Measurements from ENCODE around the gene RNF157. TPM values are rescaled to one million over a fixed set of nuclear protein-coding genes. Genes with fewer than 3 reads are reported as not detected.

RNF157 gene
- total RNA-seq, 3 donors from 2014 or later, result 3.1 to 7.8 (median 4.3) TPM

GRCh38 chr17:76124582-76125390, 115.5 kb downstream of the RNF157 start:
- H3K9me3 ChIP-seq, result no peaks in the 10 kb centered on the region
- peaks cover 0 to 6% of the 10 kb centered on the region in 2 donors for H3K4me1 ChIP-seq
- TF ChIP-seq POLR2A (IDR thresholded peaks at IDR 0.05), result no peak
- TF ChIP-seq CTCF (IDR thresholded peaks at IDR 0.05), result no peak
- no peak for TF ChIP-seq POLR2AphosphoS5 (IDR thresholded peaks at IDR 0.05)
- no peak overlapping the region for H3K27ac ChIP-seq
- DNase-seq (ENCODE audit: low spot score in 2 of 2), result no peak
- no peaks in the 10 kb centered on the region for H3K27me3 ChIP-seq
- no peak overlapping the region for H3K4me3 ChIP-seq
- H3K36me3 ChIP-seq, result no peaks in the 10 kb centered on the region
- intact Hi-C loops (cut with DNase I; ENCODE audit: low total_unique reads), result no loop called here

GRCh38 chr17:76123749-76124581, 116.3 kb downstream of the RNF157 start:
- Histone ChIP-seq H3K27me3 (no peaks in the 10 kb centered on the region), H3K4me1 (peaks cover 0 to 6% of the 10 kb centered on the region in 2 donors), H3K4me3 (no peak overlapping the region), H3K27ac (no peak overlapping the region), H3K36me3 (no peaks in the 10 kb centered on the region), H3K9me3 (no peaks in the 10 kb centered on the region)
- TF ChIP-seq POLR2AphosphoS5 (IDR thresholded peaks at IDR 0.05) (no peak), POLR2A (IDR thresholded peaks at IDR 0.05) (no peak), CTCF (IDR thresholded peaks at IDR 0.05) (no peak)
- intact Hi-C loops (cut with DNase I; ENCODE audit: low total_unique reads), result loop anchor here (1.0 kb wide), 1 partner anchor 154 kb away; no protein-coding TSS in a partner anchor
- DNase-seq (ENCODE audit: low spot score in 2 of 2), result no peak

GRCh38 chr17:76123191-76123499, 117.1 kb downstream of the RNF157 start:
- TF ChIP-seq POLR2A (IDR thresholded peaks at IDR 0.05), result no peak
- no peak for TF ChIP-seq CTCF (IDR thresholded peaks at IDR 0.05)
- no peak for TF ChIP-seq POLR2AphosphoS5 (IDR thresholded peaks at IDR 0.05)

GRCh38 chr17:76122431-76123190, 117.7 kb downstream of the RNF157 start:
- no peak overlapping the region for H3K27ac ChIP-seq

More at GRCh38 chr17:76123191-76123499, 117.1 kb downstream of the RNF157 start:
- intact Hi-C loops (cut with DNase I; ENCODE audit: low total_unique reads), result loop anchor here (1.0 kb wide), 1 partner anchor 155 kb away; no protein-coding TSS in a partner anchor
- Histone ChIP-seq H3K4me1 (peaks cover 0 to 6% of the 10 kb centered on the region in 2 donors), H3K36me3 (no peaks in the 10 kb centered on the region), H3K9me3 (no peaks in the 10 kb centered on the region), H3K27ac (no peak overlapping the region), H3K27me3 (no peaks in the 10 kb centered on the region), H3K4me3 (no peak overlapping the region)
- no peak for DNase-seq (ENCODE audit: low spot score in 2 of 2)

More at GRCh38 chr17:76122431-76123190, 117.7 kb downstream of the RNF157 start:
- intact Hi-C loops (cut with DNase I; ENCODE audit: low total_unique reads), result loop anchor here (1.0 kb wide), 1 partner anchor 156 kb away; no protein-coding TSS in a partner anchor
- TF ChIP-seq CTCF (IDR thresholded peaks at IDR 0.05), result no peak
- no peak for TF ChIP-seq POLR2A (IDR thresholded peaks at IDR 0.05)
- no peak for TF ChIP-seq POLR2AphosphoS5 (IDR thresholded peaks at IDR 0.05)
- Histone ChIP-seq H3K9me3 (no peaks in the 10 kb centered on the region), H3K4me3 (no peak overlapping the region), H3K27me3 (no peaks in the 10 kb centered on the region), H3K4me1 (peaks cover 0 to 6% of the 10 kb centered on the region in 2 donors), H3K36me3 (no peaks in the 10 kb centered on the region)
- DNase-seq (ENCODE audit: low spot score in 2 of 2), result no peak
